Neutrophil (primary cell): ENCODE measurements around the gene PCGF5.

Source experiments
- H3K27ac ChIP-seq: fragments of 200-600 bp; sonication (generic); 2 replicates; pipeline ENCODE4 v1.5.1; 2016; ENCODE audit warnings: mild to moderate bottlenecking, moderate library complexity
- H3K27me3 ChIP-seq: fragments of 200-600 bp; sonication (generic); 2 replicates; pipeline ENCODE4 v1.6.0; 2016; ENCODE audit warnings: mild to moderate bottlenecking
- H3K36me3 ChIP-seq: fragments of 200-600 bp; sonication (generic); 2 replicates; pipeline ENCODE4 v1.5.1; 2017
- H3K4me1 ChIP-seq, 2 experiments: fragments of 200-600 bp in 1 of 2; sonication (generic) in 1 of 2; 1 replicate in 1 of 2; 2 replicates in 1 of 2; pipeline versions ENCODE4 v1.5.1 to v1.6.1; 2013 to 2016; ENCODE audit warnings: low read depth in 1 of 2, low read length in 1 of 2, mild to moderate bottlenecking in 1 of 2, moderate library complexity in 1 of 2; ENCODE audit not compliant: control insufficient read depth in 1 of 2, insufficient read depth in 1 of 2
- H3K4me3 ChIP-seq, 2 experiments: fragments of 200-600 bp in 1 of 2; sonication (generic) in 1 of 2; 1 replicate in 1 of 2; 2 replicates in 1 of 2; pipeline ENCODE4 v1.5.1; 2013 to 2016; ENCODE audit warnings: low read depth in 1 of 2, low read length in 1 of 2, mild to moderate bottlenecking in 1 of 2, moderate library complexity in 1 of 2
- H3K9me3 ChIP-seq: fragments of 200-600 bp; sonication (generic); 2 replicates; pipeline ENCODE4 v1.5.1; 2016
- TF ChIP-seq, protein P1 (sequence below): fragments of 200-600 bp; sonication (generic); IDR thresholded peaks from 2 replicates; pipeline ENCODE4 v1.5.1; 2016; ENCODE audit warnings: antibody characterized with exemption

The PCGF5 gene

DNA sequence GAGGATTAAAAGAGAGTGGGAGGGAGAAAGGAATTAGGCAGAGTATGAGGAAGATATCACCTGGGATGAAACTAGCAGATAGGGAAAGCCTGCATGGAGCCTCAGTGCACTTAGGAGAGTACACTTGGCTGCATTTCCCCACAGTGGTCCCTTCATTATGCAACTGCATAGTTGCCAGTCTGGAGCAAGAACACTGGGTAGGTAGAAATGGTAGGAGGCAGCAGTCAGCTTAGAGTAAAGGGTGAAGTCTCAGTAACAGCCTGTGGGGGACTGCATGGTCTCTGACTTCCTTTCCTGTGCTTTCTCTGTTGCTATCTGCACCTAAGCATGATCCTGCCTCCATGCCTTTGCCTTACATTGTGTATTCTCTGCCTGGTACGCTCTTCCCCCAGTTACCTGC, 14.0 kb upstream of the PCGF5 start:
- no peaks in the 10 kb centered on the region for H3K4me1 ChIP-seq
- no peaks in the 10 kb centered on the region for H3K9me3 ChIP-seq
- H3K27ac ChIP-seq, result no peak overlapping the region
- TF ChIP-seq, protein P1, sequence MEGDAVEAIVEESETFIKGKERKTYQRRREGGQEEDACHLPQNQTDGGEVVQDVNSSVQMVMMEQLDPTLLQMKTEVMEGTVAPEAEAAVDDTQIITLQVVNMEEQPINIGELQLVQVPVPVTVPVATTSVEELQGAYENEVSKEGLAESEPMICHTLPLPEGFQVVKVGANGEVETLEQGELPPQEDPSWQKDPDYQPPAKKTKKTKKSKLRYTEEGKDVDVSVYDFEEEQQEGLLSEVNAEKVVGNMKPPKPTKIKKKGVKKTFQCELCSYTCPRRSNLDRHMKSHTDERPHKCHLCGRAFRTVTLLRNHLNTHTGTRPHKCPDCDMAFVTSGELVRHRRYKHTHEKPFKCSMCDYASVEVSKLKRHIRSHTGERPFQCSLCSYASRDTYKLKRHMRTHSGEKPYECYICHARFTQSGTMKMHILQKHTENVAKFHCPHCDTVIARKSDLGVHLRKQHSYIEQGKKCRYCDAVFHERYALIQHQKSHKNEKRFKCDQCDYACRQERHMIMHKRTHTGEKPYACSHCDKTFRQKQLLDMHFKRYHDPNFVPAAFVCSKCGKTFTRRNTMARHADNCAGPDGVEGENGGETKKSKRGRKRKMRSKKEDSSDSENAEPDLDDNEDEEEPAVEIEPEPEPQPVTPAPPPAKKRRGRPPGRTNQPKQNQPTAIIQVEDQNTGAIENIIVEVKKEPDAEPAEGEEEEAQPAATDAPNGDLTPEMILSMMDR, result no peak
- no peaks in the 10 kb centered on the region for H3K36me3 ChIP-seq
- no peak overlapping the region for H3K4me3 ChIP-seq
- peaks cover 8% of the 10 kb centered on the region for H3K27me3 ChIP-seq

DNA sequence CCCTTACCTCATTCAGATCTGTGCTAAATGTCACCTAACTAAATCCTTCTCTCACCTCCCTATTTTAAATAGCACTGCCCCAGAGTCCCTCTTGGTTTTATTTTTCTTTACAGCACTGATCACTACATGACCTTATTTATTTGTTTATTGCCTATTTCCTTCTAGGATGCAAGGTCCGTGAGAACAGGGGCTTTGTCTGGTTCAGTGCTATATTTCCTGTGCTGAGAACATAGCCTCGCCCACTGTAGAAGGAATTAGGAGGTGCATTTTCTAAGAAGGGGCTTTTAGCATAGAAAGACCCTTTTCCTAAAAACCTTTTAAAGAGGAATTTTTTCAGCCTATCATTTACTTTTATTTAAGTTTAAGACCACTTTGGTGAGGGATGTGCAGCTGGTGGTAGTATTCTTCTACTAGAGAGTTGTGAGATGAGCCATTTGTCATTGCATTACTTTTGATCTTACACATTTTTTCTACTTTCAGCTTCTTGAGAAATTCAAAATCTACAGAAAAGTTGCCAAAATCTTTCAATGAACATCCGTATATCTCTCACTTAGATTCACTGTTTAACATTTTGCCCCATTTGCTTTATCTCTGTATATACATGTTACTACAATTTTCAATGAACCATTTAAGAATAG, 13.5 kb upstream of the PCGF5 start:
- peaks cover 8% of the 10 kb centered on the region for H3K27me3 ChIP-seq
- no peak overlapping the region for H3K4me3 ChIP-seq
- TF ChIP-seq, protein P1, result no peak
- H3K27ac ChIP-seq, result no peak overlapping the region
- H3K36me3 ChIP-seq, result no peaks in the 10 kb centered on the region
- H3K4me1 ChIP-seq, result no peaks in the 10 kb centered on the region
- no peaks in the 10 kb centered on the region for H3K9me3 ChIP-seq

DNA sequence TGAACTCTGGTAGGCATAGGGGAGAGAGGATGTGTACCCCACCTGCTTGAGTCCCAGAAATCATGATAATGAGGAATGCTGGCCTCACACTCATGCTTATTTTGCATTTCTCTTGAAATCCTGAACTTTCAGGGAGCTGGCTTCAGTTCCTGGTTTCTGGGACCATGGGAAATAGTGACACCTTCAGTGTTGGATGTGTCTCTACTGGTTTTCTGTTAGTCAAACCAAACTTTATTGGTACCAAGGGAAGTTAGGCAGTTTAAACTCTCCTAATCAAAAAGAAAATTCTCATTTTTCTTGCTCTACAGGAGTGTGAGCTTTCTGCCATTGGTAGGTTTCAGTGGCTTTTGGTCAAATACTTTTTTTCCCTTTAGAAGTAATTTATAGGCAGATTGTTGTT, 11.8 kb upstream of the PCGF5 start:
- Histone ChIP-seq H3K9me3 (no peaks in the 10 kb centered on the region), H3K27ac (no peak overlapping the region), H3K4me1 (no peaks in the 10 kb centered on the region), H3K27me3 (peaks cover 8% of the 10 kb centered on the region), H3K36me3 (no peaks in the 10 kb centered on the region), H3K4me3 (no peak overlapping the region)
- TF ChIP-seq, protein P1, result no peak

DNA sequence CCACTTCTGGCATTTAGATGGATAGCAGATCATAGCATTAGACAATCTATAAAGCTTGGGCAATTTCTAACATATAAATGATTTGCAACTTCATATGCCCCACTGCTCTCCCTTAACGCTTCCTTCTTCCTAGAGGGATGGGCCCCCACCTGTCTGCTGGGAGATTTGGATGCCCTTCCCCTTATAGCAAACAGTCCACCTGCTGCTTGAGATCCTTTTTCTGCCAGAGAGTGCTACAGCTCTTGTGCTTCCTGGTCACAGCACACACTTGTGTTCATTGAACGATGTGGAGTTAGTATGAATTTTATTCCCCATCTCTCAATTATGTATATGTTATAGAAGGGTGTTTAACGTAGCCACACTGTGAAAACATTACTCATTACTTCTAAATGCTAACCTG, 10.4 kb upstream of the PCGF5 start:
- no peak overlapping the region for H3K4me3 ChIP-seq
- TF ChIP-seq, protein P1, result no peak
- no peaks in the 10 kb centered on the region for H3K36me3 ChIP-seq
- no peaks in the 10 kb centered on the region for H3K9me3 ChIP-seq
- H3K27me3 ChIP-seq, result peaks cover 8% of the 10 kb centered on the region
- no peaks in the 10 kb centered on the region for H3K4me1 ChIP-seq
- no peak overlapping the region for H3K27ac ChIP-seq

DNA sequence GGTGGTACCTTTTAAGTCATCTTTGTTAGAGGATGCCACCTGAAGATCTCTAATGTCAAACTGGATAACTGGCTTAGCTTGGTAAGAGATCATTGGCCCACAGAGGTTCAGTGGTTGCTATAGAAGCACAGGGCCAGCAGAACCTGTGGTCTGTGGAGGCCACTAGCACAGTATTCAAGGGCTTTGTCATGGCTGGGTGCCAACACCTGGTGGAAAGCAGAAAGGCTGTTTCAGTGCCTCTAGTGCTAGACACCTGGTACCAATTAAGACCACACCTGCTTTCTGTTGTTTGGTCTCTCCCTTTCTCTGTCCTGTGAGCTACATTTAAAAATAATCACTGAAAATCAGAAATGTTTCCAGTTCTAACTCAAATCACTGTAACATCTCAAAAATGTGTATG, 10.0 kb upstream of the PCGF5 start:
- no peaks in the 10 kb centered on the region for H3K4me1 ChIP-seq
- H3K27ac ChIP-seq, result no peak overlapping the region
- no peaks in the 10 kb centered on the region for H3K36me3 ChIP-seq
- peaks cover 8% of the 10 kb centered on the region for H3K27me3 ChIP-seq
- TF ChIP-seq, protein P1, result no peak
- H3K4me3 ChIP-seq, result no peak overlapping the region
- no peaks in the 10 kb centered on the region for H3K9me3 ChIP-seq
